AG04450 (cell line): ENCODE data around the gene CENPK. TPM values are rescaled to one million over a fixed set of nuclear protein-coding genes. Genes with fewer than 3 reads are reported as not detected.
"Not testable (repeated sequence)": the region's sequence is repeated elsewhere in the genome, so short reads cannot be mapped to it uniquely, and the experiment has no call there.

ENCODE experiments used
- CTCF ChIA-PET: fragments of 300-600, 350-600 bp; formaldehyde crosslinking; extraction: SDS; loops from one replicate; lab custom pipeline; 2022; ENCODE audit warnings: antibody characterized with exemption, inconsistent platforms; lab: Charles Lee
- POLR2A ChIA-PET: fragments of 350-600 bp; formaldehyde crosslinking; extraction: SDS; loops from one replicate; lab custom pipeline; 2021; ENCODE audit warnings: antibody characterized with exemption, inconsistent platforms; lab: Yijun Ruan, JAX
- DNase-seq: peaks from one replicate; pipeline ENCODE4 v3.0.0-alpha.2; 2011; ENCODE audit warnings: low read depth, low spot score
- H3K27ac ChIP-seq: one replicate; pipeline ENCODE4 v1.5.1; 2012; ENCODE audit warnings: low read depth, low read length, control low read depth
- H3K27me3 ChIP-seq: one replicate; pipeline ENCODE4 v1.6.0; 2012; ENCODE audit warnings: low read length; ENCODE audit not compliant: control insufficient read depth, insufficient read depth
- H3K4me3 ChIP-seq: 2 replicates; pipeline ENCODE4 v1.5.1; 2011; ENCODE audit warnings: mild to moderate bottlenecking, low read depth, low read length, control low read depth
- H3K9me3 ChIP-seq: 2 replicates; pipeline ENCODE4 v1.5.1; 2012; ENCODE audit warnings: low read length; ENCODE audit not compliant: control insufficient read depth, insufficient read depth
- polyA plus RNA-seq: library from polyadenylated mRNA; depleted of rRNA; stranded (reverse); fragments of >200 nt; gene quantifications from 2 replicates; pipeline ENCODE4 v1.2.3, GENCODE V29; 2011
- TF ChIP-seq, protein P1 (sequence below): IDR thresholded peaks from 2 replicates; pipeline ENCODE4 v1.5.1; 2011; ENCODE audit warnings: low read depth, low read length, control low read depth, inconsistent platforms

The CENPK gene
- polyA plus RNA-seq, 1 experiment, result 6.4 TPM

DNA sequence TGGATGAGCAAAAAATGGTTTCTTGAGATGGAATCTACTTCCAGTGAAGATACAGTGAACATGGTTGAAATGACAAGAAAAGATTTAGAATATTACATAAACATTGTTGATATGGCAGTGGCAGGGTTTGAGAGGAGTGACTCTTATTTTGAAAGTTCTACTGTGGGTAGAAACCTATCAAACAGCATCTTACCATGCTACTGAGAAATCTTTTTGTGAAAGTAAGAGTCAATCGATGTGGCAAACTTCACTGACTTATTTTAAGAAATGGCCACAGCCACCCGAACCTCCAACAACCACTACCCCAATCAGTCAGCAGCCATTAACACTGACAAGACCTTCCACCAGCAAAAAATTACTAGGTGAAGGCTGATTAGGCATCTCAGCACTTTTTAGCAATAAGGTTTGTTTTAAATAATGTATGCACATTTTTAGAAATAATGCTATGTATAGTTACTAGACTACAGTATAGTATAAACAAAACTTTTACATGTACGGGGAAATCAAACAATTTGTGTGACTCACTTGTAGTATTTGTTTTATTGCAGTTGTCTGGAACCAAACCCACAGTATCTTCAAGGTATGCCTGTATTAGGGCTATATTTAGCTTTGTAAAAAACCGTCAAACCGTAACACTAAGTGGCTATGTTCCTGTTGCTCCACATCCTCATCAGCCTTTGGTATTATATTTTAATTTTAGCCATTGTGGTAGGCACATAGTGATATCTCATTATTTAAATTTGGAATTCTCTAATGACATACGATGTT, 50.6 kb downstream of the CENPK start:
- Histone ChIP-seq H3K27me3 (no peaks in the 10 kb centered on the region), H3K27ac (no peak overlapping the region), H3K9me3 (no peaks in the 10 kb centered on the region), H3K4me3 (no peak overlapping the region)
- TF ChIP-seq, protein P1, sequence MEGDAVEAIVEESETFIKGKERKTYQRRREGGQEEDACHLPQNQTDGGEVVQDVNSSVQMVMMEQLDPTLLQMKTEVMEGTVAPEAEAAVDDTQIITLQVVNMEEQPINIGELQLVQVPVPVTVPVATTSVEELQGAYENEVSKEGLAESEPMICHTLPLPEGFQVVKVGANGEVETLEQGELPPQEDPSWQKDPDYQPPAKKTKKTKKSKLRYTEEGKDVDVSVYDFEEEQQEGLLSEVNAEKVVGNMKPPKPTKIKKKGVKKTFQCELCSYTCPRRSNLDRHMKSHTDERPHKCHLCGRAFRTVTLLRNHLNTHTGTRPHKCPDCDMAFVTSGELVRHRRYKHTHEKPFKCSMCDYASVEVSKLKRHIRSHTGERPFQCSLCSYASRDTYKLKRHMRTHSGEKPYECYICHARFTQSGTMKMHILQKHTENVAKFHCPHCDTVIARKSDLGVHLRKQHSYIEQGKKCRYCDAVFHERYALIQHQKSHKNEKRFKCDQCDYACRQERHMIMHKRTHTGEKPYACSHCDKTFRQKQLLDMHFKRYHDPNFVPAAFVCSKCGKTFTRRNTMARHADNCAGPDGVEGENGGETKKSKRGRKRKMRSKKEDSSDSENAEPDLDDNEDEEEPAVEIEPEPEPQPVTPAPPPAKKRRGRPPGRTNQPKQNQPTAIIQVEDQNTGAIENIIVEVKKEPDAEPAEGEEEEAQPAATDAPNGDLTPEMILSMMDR, result no peak
- ChIA-PET POLR2A (no interaction called here), CTCF (no interaction called here)
- DNase-seq, result peak; percentile 37

DNA sequence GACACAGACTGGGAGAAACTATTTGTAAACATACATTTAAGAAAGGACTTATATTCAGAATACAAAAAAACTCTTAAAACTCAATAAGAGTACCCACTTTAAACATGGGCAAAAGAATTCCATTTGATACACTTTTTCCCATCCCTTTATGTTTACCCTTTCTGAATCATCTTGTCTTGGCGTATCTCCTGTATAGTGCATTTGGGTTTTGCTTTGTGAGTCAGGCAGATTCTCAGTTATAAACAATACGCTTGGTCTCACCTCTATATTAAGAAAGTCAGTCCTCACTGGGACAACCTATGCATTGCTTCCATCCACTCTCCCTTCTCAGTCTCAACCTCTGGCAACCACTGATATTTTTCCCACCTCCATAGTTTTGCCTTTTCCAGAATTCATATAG, 54.0 kb downstream of the CENPK start:
- TF ChIP-seq, protein P1, result no peak
- H3K4me3 ChIP-seq, result no peak overlapping the region
- ChIA-PET CTCF (no interaction called here), POLR2A (interaction anchor here (0.6 kb wide), 1 partner anchor 382 kb away, joined by 3 read pairs; no protein-coding TSS in a partner anchor)
- H3K9me3 ChIP-seq, result no peaks in the 10 kb centered on the region
- DNase-seq, result no peak
- no peaks in the 10 kb centered on the region for H3K27me3 ChIP-seq
- H3K27ac ChIP-seq, result no peak overlapping the region

DNA sequence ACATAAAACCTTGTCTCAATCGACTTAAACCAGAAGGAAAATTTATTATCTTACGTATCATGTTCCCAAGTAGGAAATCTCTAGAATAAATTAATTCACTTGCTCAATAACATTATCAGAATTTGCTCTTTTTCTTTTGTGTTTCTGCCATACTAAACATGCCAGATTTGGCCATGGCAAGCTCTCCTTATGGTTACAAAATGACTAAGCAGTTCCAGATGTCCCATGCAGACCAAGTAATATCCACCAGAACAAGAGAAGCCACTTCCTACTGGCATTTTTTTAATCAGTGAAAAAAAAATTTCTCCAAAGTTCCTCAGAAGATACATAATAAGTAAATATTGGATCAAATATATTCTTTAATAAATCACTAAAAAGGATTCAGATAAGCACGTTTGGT, 56.0 kb downstream of the CENPK start:
- no peak overlapping the region for H3K4me3 ChIP-seq
- H3K27me3 ChIP-seq, result no peaks in the 10 kb centered on the region
- no peak overlapping the region for H3K27ac ChIP-seq
- no peak for DNase-seq
- TF ChIP-seq, protein P1, result no peak
- ChIA-PET POLR2A (no interaction called here), CTCF (interaction anchor here (1.3 kb wide), 1 partner anchor 696 kb away, joined by 6 read pairs; no protein-coding TSS in a partner anchor)
- H3K9me3 ChIP-seq, result no peaks in the 10 kb centered on the region

DNA sequence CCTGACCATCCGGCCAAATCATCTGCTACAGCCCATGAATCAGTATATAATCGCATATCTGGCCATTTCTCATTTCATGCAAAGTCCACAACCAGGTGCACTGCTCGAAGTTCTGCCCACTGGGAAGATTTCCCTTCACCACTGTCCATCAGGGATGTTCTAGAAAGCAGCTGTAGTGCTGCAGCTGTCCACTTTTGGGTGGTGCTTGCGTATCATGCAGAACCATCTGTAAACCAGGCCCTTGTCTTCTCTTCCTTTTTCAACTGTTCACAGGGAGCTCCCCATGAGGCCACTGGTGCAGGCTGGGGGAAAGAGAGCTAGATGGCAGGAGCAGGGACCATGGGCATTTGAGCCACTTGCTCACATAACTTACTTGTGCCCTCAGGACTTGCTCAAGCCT, 73.8 kb downstream of the CENPK start:
- DNase-seq, result no peak
- TF ChIP-seq, protein P1, result no peak
- no peaks in the 10 kb centered on the region for H3K27me3 ChIP-seq
- ChIA-PET POLR2A (no interaction called here), CTCF (interaction anchor here (1.1 kb wide), 1 partner anchor 530 kb away, joined by 3 read pairs; no protein-coding TSS in a partner anchor)
- peaks cover 7% of the 10 kb centered on the region; the same call in 1 of the 2 replicates for H3K9me3 ChIP-seq
- no peak overlapping the region for H3K27ac ChIP-seq
- H3K4me3 ChIP-seq, result no peak overlapping the region

DNA sequence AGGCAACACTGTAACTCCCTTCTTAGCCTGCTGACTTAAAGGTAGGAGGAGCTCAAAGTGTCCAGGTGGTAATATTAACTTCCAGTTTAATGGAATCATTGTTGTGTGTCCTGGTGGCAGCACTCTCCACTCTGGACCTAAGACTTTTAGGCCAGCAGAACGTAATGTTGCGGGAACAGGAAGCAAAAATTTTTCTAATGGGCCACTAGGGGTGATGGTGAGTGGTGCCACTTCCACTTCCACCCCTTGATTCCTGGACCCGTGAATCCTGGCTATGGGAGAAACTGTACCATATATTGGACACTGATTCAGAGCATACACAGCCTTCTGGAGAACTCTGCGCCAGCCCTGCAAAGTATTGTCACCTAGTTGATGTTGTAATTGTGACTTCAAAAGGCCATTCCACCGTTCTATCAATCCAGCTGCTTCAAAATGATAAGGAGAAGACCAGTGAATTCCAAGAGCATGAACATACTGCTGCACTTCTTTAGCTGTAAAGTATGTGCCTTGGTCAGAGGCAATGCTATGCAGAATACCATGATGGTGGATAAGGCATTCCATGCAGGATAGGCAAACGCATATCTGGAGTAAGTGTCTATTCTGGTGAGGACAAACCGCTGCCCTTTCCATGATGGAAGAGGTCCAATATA, 74.8 kb downstream of the CENPK start:
- CTCF ChIA-PET, result interaction anchor here (1.0 to 1.1 kb wide), 2 partner anchors 529 to 677 kb away, joined by 3 read pairs; no protein-coding TSS in a partner anchor
- H3K27ac ChIP-seq, H3K27me3 ChIP-seq, POLR2A ChIA-PET, H3K9me3 ChIP-seq, DNase-seq, H3K4me3 ChIP-seq: not testable (repeated sequence)

DNA sequence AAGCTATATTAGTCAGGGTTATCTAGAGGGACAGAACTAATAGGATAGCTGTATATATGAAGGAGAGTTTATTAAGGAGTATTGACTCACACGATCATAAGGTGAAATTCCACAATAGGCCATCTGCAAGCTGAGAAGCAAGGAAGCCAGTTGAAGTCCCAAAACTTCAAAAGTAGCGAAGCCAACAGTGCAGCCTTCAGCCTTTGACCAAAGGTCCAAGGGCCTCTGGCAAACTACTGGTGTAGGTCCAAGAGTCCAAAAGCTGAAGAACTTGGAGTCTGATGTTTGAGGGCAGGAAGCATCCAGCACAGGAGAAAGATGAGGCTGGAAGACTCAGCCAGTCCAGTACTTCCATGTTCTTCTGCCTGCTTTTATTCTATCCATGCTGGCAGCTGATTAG, 76.2 kb downstream of the CENPK start:
- CTCF ChIA-PET, result interaction anchor here (0.6 kb wide), 1 partner anchor 486 kb away, joined by 4 read pairs; no protein-coding TSS in a partner anchor
- H3K4me3 ChIP-seq, H3K9me3 ChIP-seq, H3K27ac ChIP-seq, DNase-seq, H3K27me3 ChIP-seq: not testable (repeated sequence)
- POLR2A ChIA-PET, result interaction anchor here (0.6 kb wide), 1 partner anchor 236 kb away, joined by 4 read pairs; no protein-coding TSS in a partner anchor
